NCI-H146 treated with DMSO at 0.1 percent for 48 hours (cell line): ENCODE results near the gene KCNK4.

Experiments
- DNase-seq: peaks from one replicate; lab custom pipeline; 2025; ENCODE audit not compliant: unreplicated experiment; lab: John Stamatoyannopoulos, UW

The KCNK4 gene

DNA sequence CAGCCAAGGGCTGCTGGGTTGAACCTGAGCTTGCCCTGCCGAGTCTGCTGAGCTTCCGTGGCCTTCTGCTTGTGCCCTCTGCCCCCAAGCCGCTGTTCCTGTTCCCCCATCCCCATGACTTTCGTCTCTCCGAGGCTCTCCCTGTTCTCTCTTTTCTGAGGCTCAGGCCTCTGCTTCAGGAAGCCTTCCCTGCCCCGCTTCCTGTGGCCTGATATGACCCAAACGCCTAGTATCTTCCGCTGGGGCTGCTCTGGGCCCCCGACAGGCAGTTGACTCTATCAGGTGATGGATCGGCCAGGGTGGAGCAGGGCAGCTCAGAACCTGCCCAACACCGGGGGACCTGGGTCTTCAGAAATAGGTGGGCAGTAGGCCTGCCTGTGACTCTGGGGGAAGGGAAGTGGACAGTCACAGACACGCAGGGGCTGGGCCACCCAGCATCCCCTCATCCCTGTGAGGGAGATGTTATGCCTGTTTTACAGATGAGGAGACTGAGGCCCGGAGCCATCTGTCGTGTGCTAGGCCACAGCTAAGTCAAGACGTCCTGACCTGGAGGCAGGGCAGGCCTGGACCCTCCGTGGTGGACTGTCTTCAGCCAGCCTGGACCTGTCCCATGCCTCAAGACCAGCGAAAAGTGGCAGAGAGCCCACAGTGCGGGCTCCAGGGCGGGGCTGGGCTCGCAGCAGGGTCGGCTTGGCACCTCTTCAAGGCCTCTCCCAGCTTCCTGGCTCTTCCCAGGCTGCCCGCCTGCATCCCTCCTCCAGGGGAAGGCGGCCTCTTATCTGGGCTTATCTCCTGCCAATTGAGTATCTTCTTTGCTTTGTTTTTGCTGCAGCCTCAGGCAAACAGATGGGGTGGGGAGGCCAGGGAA is 22.8 kb upstream of the KCNK4 start:
- peak; percentile 70 for DNase-seq

DNA sequence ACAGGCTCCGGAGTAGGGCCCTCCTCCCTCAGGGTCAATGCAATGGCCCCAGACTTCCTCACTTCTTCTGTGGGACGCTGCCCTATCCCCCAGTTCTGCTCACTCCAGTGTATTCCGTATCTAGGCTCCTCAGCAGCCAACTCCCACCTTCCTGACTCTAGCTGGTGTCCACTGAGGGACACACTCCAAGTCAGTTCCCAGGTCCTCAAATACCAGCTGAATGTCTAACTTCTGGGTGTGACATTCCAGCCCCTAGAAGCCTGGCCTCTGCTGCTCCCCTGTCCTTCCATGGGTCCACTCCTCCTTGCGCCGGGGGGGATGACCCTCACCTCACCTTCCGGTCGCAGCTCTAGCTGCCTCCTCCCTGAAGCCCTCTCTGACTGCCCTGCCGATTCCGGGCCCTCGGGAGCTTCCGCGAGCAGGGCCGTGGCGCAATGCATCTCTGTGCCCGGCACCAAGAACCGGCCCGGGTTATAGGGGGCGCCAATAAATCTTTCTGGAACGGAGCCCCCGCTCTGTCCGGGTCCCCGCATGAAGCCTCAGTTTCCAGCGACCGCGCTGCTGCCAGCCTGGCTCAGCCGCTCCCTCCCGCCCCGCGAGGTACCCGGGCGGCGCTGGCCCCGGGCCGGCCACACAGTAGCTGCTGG is 22.1 kb upstream of the KCNK4 start:
- DNase-seq: no peak

DNA sequence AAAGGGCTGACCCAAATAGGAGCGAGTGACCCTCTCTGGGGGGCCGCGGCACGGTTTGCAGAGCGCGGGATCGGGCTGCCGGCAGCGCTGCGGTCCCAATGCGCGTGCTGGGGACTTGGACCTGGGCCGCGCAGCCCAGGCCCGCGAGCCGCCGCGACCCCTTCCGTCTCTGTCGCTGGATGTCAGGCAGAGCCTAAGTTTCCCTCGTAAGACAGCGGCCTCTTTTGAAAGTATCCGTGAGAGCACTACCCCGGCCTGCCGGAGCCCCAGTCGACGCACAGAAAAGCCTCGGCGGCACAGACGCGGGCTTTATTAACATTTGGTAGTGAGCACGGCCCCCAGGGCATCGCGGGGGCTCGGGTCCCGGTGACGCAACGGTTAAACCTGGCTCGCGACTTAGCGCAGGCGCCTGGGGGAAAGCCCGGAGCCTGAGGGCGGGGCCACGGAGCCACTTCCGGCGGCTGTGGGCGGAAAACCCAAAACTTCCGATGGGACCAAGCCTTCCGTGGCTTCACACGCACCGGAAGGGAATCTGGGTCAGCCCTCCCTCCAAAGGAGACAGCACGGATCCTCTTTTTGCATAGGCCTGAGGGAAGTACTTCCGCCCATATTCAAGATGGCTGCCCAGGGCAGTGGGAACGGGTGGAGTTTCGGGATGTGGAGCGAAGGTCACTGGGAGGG is 21.4 kb upstream of the KCNK4 start:
- peak; percentile 96 for DNase-seq

DNA sequence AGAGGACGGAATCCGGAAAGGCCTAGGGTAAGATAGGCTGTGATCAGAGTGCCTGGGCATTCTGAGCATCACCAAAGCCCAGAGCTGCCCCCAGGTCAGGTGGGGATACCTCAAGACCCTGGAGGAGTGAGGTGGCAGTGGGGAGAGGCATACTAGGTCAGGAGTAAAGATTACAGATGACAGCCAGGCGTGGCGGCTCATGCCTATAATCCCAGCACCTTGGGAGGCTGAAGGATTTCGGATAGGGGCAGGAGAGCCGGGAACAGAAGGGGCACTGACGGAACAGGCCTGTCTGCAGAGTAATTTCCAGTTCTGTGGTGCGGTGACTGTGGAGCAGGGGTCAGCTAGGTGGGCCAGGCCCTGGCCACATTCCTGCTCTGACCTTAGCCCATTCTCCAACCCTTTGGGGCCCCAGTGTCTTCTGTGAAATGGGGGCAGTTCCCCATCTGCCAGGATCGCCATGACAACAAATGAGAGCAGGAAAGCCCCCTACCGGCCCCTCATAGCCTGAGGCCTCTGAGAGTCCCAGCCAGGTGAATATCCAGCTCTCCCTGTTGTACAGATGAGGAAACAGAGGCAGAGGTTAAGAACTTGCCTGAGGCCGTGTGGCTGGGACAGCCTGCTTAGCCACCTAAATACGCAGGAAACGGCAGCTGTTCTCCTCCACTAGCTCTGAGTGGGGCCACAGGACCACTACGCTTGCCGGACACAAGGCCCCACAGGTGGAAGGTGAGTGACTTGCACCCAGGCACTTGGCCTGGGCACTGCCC is 15.9 kb upstream of the KCNK4 start:
- no peak for DNase-seq

DNA sequence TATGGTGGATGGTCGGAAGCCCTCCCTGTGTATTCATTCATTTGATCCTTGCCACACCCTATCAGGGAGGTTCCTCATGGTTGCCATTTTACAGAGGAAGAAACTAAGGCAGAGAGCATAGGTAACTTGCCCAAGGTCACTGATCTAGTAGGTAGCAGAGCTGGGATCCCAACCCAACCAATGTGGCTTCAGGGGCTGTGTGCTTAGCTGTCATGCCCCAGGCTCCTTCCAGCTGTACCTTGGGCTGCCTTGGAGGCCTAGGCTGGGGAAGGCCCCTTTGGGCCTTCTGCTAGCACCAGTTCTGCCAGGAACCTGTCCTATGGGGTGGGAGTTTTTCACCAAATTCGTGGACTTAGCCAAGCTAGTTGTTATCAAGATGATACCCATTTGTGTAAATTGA is 15.3 kb upstream of the KCNK4 start:
- no peak for DNase-seq

DNA sequence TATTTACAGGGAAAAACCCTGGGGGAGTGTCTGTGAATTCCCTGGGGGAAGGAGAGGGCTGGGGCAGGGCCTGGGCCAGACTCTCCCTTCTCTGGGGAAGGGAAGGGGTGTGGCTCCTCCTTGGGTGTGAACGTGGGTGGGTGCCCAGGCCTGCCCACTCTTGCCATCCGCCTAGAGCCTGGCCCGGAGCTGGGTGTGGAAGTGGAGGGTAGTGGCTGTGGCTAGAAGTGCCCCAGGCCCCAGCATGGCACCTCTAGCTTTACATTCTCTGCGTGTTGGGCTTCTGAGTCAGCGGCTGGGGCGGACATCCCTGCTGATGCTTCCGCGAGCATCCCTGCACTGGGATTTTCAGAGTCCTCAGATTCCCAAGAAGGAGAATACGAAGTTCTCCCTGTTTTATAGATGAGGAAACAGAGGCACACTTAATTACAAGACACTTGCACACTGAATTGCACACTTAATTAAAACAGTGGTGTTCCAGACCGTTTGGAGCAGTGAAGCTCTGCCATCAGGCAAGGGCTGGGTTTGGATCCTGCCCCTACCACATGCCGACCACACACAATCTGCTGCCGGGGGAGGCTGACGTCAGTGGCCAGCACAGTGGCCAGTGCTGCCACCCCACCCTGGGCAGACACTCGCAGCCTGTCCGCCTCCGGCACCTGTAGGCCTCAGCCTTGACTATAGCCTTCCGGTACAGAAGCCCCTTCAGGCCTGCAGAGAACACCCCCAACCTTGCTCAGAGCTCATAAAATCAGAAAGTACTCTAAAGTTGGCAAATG is 14.3 kb upstream of the KCNK4 start:
- DNase-seq: no peak

DNA sequence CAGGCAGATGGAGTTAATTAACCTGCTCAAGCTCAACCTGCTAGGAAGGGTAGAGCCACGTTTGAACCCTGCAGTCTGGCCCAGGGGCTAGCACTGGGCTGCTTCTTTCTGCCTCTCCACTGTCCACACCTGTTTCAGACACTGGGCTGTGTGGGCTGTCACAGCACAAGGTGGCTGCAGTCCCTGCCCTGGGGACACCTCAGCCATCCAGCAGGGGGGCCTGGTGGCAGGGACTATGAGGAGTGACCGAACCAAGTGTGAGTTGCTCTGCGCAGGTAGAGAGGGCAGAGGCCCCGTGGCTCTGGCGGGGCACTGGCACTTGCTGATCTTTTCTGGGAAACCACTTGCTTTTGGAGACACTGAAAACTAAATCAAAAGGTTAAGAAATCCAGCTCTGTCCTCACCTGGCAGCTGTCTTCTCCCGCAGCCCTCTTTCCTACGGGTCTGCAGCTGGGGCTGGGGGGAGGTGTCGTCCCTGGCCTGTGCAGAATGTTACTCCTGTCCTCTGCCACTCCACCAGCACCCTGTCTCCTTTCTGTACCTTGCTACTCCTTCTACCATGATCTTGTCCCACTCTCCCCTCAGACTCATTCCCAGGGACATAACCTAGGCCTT is 12.4 kb upstream of the KCNK4 start:
- no peak for DNase-seq

DNA sequence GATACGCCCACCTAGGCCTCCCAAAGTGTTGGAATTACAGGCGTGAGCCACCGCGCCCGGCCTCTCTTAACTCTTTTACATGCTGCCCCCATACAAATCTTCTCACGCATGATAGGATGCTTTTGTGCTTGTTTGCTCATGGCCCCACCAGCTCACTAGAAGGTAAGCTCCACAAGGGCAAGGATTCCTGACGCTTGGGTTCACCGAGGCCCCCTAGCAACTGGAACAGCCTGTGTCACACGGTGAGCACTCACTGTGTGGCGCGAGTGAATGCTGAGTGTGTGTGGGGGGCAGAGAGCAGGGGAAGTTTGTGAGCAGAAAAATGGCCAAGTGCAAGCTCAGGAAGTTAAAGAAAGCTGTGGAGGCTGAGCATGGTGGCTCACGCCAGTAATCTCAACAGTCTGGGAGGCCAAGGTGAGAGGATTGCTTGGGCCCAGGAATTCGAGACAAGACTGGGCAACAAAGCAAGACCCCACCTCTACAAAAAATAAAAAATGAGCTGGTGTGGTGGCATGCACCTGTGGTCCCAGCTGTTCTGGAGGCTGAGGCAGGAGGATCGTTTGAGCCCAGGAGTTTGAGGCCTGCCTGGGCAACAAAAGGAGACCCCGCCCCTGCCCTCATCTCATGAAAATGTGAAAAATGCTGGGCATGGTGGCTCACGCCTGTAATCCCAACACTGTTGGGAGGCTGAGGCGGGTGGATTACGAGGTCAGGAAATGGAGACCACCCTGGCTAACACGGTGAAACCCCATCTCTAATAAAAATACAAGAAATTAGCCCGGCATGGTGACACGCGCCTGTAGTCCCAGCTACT is 8.9 kb upstream of the KCNK4 start:
- DNase-seq: no peak

DNA sequence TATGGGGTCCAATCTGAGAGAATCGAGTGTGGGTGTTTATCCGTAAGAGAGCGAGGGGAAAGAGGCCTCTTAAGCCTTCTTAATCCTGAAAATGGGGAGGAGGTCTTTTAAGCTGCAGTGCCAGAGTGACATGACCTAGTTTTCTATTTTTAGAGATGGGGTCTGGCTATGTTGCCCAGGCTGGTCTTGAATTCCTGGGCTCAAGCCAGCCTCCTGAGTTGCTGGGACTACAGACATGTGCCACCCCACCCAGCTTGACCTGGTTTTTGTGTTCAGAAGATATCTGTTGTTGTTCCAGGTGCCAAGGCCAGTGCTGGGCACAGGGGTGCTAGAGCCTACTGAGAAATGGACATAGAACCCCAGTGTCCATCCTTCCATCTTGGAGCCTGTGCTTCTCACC is 8.0 kb upstream of the KCNK4 start:
- no peak for DNase-seq

DNA sequence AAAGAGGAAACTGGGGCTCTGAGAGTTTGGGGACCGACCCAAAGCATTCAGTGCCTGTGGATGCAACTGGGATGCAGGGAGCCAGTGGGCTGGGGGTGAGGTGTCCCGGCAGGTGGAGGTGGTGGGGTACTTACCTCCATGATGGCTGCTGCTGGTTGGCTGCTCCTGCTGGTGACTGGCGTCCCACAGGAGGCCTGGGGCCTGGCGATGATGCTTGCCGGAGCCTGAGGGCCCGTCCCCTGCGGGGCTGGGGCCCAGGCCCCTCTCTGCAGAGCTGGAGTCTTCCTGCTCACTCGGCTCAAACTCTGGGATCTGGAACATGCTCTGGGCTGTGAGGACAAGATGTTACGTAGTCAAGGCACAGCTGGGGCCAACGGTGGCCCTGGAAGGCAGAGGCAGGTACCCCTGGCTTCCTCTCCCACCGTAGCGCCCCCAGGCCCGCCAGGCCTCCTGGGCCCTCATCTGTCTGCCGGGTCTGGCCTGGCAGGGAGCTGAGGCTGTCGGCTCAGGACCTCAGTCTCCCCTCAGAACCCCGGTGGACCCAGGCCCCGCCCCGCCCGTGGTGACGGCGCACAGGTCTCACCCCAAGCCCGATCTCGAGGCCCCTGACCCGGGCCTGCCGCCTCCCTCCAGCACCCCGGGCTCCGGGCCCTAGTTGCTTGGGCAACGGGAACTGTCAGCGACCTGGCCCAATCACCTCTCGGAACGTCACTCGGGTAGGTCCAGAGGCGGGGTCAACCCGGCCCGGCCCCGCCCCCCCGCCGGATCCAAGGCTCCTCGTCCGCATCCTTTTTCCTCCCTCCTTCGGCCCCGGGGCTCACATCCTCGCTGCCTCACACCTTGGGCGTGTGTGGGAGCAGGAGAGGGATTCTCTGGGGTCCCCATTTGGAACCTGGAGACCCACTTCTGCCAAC is 6.8 kb upstream of the KCNK4 start, which contains the start of gene BAD:
Gene BAD, minus strand, starts transcription at position 618 of the 914 bp plus-strand sequence. Its CDS starts 297 bp downstream, at position 321.
- peak; percentile 88 for DNase-seq

DNA sequence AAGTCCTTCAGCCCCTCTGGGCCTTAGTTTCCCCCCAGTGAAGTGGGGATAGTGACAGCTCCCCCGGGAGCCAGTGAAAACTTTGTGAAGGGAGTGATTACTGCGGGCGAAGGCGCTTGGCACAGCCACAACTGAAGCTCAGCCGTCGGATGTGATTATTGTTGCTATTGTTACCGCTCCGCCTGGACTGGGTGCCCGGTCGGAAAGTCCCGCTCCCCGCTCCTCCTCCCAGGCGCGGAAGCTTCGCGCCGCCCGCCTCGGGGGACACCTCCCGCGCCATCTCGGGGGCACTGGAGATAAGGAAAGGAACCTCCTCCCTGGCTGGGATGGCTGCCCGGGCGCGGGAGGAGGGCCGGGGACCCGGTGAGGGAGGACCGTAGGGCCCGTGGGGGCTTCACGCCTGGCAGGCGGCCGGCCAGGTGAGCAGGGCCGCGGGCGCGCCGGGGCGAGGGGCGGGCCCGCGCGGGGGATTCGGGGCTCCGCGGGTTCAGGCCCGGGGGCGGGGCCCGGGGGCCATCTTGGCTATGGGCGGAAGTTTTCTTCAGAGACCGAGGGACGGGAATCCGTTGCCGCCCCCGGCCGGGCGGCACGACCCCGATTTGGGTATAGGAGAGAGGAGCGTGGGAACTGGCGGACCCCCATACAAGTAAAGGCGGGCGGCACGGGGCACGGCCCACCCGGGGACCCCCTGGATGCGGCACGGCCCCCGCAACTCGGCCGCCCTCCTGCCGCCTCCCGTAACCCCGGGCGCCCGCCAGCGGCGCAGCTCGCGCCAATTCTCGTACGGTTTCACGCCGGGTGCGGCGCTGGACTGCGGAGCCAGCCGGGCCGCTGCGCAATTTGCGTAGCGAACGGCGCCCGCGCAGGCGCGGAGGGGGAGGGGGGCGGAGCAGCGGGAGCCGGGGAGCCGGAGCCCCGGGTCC is 5.9 kb upstream of the KCNK4 start, which contains the start of gene GPR137:
Gene GPR137, plus strand, starts transcription at position 887 of the 923 bp plus-strand sequence. CDS start 677 bp downstream, outside the sequence.
- peak; percentile 47 for DNase-seq

DNA sequence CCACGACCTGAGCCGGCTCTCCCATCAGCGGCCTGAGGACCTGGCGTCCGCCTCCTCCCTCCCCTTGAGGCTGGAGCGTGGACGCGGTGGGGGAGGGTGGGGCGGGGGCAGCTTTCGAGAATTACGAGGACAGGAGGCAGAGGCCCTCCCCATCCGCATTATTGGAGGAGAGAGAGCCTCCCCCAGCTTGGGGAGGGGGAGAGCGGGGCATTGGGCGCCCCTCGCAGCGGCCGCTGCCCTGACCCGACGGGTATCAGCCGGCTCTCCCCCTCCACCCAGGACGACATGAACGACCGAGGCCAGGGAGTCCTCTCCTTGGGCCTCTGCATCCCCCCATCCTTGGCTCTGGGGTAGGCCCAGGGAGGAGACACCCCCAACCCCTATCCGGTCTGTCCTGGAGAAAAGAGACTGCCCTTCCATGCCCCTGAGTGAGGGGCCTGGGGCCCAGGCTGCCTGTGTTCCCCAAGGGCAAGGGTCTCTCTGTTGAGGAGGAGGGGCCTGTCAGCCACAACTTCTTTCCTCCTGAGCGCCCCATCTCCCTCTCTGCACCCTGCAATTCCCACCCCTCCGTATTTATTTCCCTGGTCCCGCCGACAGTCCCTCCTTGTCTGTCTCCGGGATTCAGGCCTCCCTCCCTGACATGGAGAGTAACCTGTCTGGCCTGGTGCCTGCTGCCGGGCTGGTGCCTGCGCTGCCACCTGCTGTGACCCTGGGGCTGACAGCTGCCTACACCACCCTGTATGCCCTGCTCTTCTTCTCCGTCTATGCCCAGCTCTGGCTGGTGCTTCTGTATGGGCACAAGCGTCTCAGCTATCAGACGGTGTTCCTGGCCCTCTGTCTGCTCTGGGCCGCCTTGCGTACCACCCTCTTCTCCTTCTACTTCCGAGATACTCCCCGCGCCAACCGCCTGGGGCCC is 5.0 kb upstream of the KCNK4 start:
- DNase-seq: peak; percentile 31

DNA sequence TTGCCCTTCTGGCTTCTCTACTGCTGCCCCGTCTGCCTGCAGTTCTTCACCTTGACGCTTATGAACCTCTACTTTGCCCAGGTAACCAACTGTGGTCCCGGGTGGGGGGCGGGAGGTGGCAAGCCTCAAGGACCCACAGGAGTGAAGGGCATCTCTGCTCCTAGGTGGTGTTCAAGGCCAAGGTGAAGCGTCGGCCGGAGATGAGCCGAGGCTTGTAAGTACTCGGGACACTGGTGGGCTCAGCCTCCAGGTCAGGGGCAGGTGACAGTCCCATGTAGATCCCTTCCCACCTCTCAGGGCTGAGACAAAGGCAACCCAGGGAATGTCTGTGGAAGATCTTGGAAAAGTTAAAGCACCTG is 4.3 kb upstream of the KCNK4 start:
- DNase-seq: no peak

DNA sequence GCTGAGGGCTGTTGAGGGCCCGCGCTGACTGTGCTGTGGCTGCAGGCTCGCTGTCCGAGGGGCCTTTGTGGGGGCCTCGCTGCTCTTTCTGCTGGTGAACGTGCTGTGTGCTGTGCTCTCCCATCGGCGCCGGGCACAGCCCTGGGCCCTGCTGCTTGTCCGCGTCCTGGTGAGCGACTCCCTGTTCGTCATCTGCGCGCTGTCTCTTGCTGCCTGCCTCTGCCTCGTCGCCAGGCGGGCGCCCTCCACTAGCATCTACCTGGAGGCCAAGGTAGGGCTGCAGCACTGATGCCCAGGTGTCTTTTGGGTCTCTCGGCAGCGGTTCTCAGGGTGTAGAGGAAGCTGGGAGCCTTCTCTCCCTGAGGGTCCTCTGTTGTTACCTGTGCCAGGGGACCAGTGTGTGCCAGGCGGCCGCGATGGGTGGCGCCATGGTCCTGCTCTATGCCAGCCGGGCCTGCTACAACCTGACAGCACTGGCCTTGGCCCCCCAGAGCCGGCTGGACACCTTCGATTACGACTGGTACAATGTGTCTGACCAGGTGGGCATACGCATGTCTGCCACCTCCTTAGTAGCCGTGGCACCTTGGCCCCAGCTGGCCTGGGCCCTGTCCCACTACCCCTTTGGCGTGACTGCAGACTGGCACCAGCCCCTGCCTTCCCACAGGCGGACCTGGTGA is 3.3 kb upstream of the KCNK4 start:
- DNase-seq: no peak

DNA sequence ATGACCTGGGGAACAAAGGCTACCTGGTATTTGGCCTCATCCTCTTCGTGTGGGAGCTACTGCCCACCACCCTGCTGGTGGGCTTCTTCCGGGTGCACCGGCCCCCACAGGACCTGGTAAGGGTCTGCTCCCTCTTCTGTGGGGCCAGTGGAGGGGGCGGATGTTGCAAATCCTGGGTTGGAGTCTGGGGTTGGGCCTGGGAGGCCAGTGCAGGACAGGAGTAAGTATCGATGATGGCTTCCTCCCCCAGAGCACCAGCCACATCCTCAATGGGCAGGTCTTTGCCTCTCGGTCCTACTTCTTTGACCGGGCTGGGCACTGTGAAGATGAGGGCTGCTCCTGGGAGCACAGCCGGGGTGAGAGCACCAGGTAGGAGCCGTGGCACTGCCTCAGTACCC is 2.8 kb upstream of the KCNK4 start:
- DNase-seq: no peak
